PC-3 (cell line): ENCODE results near the gene RPL35. TPM values are rescaled to one million over a fixed set of nuclear protein-coding genes. Genes with fewer than 3 reads are reported as not detected.

ENCODE experiments used
- ATAC-seq: fragments of 200-7000 bp; cut with Tn5 transposase; 2 replicates; pipeline ENCODE4 v1.9.1; 2020; ENCODE audit warnings: mild to moderate bottlenecking, moderate library complexity
- Bru-seq: library from RNA; stranded (reverse); fragments of 400-500 nt; gene quantifications from one replicate; lab custom pipeline; 2021; lab: Mats Ljungman, UMichigan
- BruChase-seq, 2 experiments: library from RNA; stranded (reverse); fragments of 400-500 nt; gene quantifications; one replicate each; lab custom pipeline; 2021; lab: Mats Ljungman, UMichigan
- BruUV-seq: library from RNA; stranded (reverse); fragments of 400-500 nt; replicated peaks from 2 replicates; lab custom pipeline; 2021; lab: Mats Ljungman, UMichigan
- CTCF ChIA-PET: fragments of 300-600 bp; sonication (Branson Sonifier 250); formaldehyde crosslinking; loops from one replicate; lab custom pipeline; 2022; ENCODE audit warnings: antibody characterized with exemption; lab: Charles Lee
- POLR2A ChIA-PET: fragments of 300-600 bp; sonication (Branson Sonifier 250); formaldehyde crosslinking; loops from one replicate; lab custom pipeline; 2022; ENCODE audit warnings: antibody characterized with exemption; ENCODE audit not compliant: unreplicated experiment; lab: Charles Lee
- DNase-seq: peaks from one replicate; pipeline ENCODE4 v3.0.0-alpha.2; 2015
- H2AFZ ChIP-seq: fragments of 300-600 bp; sonication (generic); 2 replicates; pipeline ENCODE4 v1.6.0; 2016; ENCODE audit warnings: antibody characterized with exemption, low read length
- H3F3A ChIP-seq: fragments of 300-600 bp; sonication (generic); one replicate; pipeline ENCODE4 v1.6.0; 2017; ENCODE audit warnings: antibody characterized with exemption, low read length, control low read depth, mild to moderate bottlenecking; ENCODE audit not compliant: unreplicated experiment
- H3K27ac ChIP-seq: fragments of 300-600 bp; sonication (generic); 2 replicates; pipeline ENCODE4 v1.5.1; 2016; ENCODE audit warnings: mild to moderate bottlenecking, low read length
- H3K27me3 ChIP-seq: fragments of 300-600 bp; sonication (generic); 2 replicates; pipeline ENCODE4 v1.6.1; 2016; ENCODE audit warnings: low read length, mixed read lengths
- H3K36me3 ChIP-seq: fragments of 300-600 bp; sonication (generic); 2 replicates; pipeline ENCODE4 v1.6.1; 2016; ENCODE audit warnings: low read depth, mixed run types, low read length, mixed read lengths
- H3K4me1 ChIP-seq: fragments of 300-600 bp; sonication (generic); 2 replicates; pipeline ENCODE4 v1.5.1; 2016; ENCODE audit warnings: low read length; ENCODE audit not compliant: insufficient read depth
- H3K4me2 ChIP-seq: fragments of 300-600 bp; sonication (generic); 2 replicates; pipeline ENCODE4 v1.6.0; 2016; ENCODE audit warnings: low read length
- H3K4me3 ChIP-seq: fragments of 300-600 bp; sonication (generic); 2 replicates; pipeline ENCODE4 v1.5.1; 2016; ENCODE audit warnings: mild to moderate bottlenecking, low read length, mixed read lengths
- H3K79me2 ChIP-seq: fragments of 300-600 bp; sonication (generic); 2 replicates; pipeline ENCODE4 v1.6.1; 2017; ENCODE audit warnings: low read length, mixed read lengths
- H3K9ac ChIP-seq: fragments of 300-600 bp; sonication (generic); 2 replicates; pipeline ENCODE4 v1.6.0; 2016; ENCODE audit warnings: mild to moderate bottlenecking, low read length
- H3K9me2 ChIP-seq: fragments of 300-600 bp; sonication (generic); replicated peaks from 2 replicates; pipeline ENCODE4 v1.6.1; 2016; ENCODE audit warnings: mixed run types, low read length, mixed read lengths
- H3K9me3 ChIP-seq: fragments of 300-600 bp; sonication (generic); 2 replicates; pipeline ENCODE4 v1.6.1; 2016; ENCODE audit warnings: low read length, mixed read lengths
- H4K20me1 ChIP-seq: fragments of 300-600 bp; sonication (generic); 2 replicates; pipeline ENCODE4 v1.6.1; 2016; ENCODE audit warnings: low read length, mixed read lengths
- CTCF ChIP-seq: fragments of 300-600 bp; sonication (generic); conservative IDR thresholded peaks from 2 replicates; pipeline ENCODE4 v1.5.1; 2017; ENCODE audit warnings: antibody characterized with exemption, low read depth, mild to moderate bottlenecking, low read length
- EZH2 ChIP-seq: fragments of 300-600 bp; sonication (generic); IDR thresholded peaks from one replicate; pipeline ENCODE4 v1.6.1; 2017; ENCODE audit warnings: antibody characterized with exemption, mild to moderate bottlenecking, low read length; ENCODE audit not compliant: unreplicated experiment
- EZH2phosphoT487 ChIP-seq: fragments of 300-600 bp; sonication (generic); IDR thresholded peaks from 2 replicates; pipeline ENCODE4 v1.6.1; 2018; ENCODE audit warnings: mild to moderate bottlenecking, antibody characterized with exemption, low read length, borderline replicate concordance
- intact Hi-C: fragments of 100-400 bp; cut with micrococcal nuclease; formaldehyde crosslinking; loops from 2 replicates; pipeline ENCODE4 v1.9.0; 2023
- long read RNA-seq: library from polyadenylated mRNA; unstranded; transcript quantifications from one replicate; pipeline ENCODE4 v2.0.0, GENCODE V29; 2021; ENCODE audit not compliant: unreplicated experiment
- total RNA-seq: library from RNA; depleted of rRNA; stranded (reverse); fragments of >200 nt; gene quantifications from 2 replicates; pipeline ENCODE4 v1.2.3, GENCODE V29; 2014; rRNA removed

The RPL35 gene
- total RNA-seq (1,981 and 2,242 TPM in 2 replicates), Bru-seq, nascent RNA (percentile 99 among the genes with signal in this experiment), BruChase-seq, experiment 1, labeled RNA remaining after a 6-hour chase (percentile 99 among the genes with signal in this experiment), BruChase-seq, experiment 2, labeled RNA remaining after a 2-hour chase (percentile 99 among the genes with signal in this experiment)
- long read RNA-seq, transcript RPL35-201 (4 exons, 455 nt): major isoform, 469 of 603 reads
- long read RNA-seq, transcript RPL35-203 (3 exons, 785 nt): minor isoform, 48 of 603 reads
- long read RNA-seq, partial matches to known transcripts: 83 of 603 reads
- long read RNA-seq, other reads (novel, unspliced or antisense): 3 of 603 reads

GRCh38 chr9:124861342-124862229, at the start of gene RPL35, which contains the start of gene ARPC5L:
TSS of gene RPL35 (minus strand) at chr9:124861957. CDS start at chr9:124861912, 45 bp downstream.
TSS of gene ARPC5L (plus strand) at chr9:124862130. CDS start at chr9:124869291, 7,161 bp downstream.
- peak within 1 kb of the TSS; percentile 58 for H3K27ac ChIP-seq
- peak within 1 kb of the TSS; percentile 79 for H2AFZ ChIP-seq
- DNase-seq: peak; percentile 88
- TF ChIP-seq CTCF (no peak; the same call in 1 of the 2 replicates), EZH2 (no peak), EZH2phosphoT487 (no peak)
- CTCF ChIA-PET: no interaction called here
- BruUV-seq: no TSS peak
- H3K79me2 ChIP-seq: peaks cover 40% of the 10 kb centered on the region
- H3K4me2 ChIP-seq: peak within 1 kb of the TSS; percentile 90
- no peaks in the 10 kb centered on the region for H3K9me3 ChIP-seq
- H3K4me1 ChIP-seq: peaks cover 26% of the 10 kb centered on the region
- peaks cover 42% of the 10 kb centered on the region for H3K36me3 ChIP-seq
- H3K9me2 ChIP-seq: no peaks in the 10 kb centered on the region
- peaks cover 8% of the 10 kb centered on the region for H3F3A ChIP-seq
- peak within 1 kb of the TSS; percentile 98 for H3K4me3 ChIP-seq
- no peaks in the 10 kb centered on the region for H3K27me3 ChIP-seq
- ATAC-seq: peak; percentile 90
- POLR2A ChIA-PET: interaction anchor here (0.7 kb wide), 1 partner anchor 382 kb away, joined by 3 read pairs; no protein-coding TSS in a partner anchor
- H4K20me1 ChIP-seq: peaks cover 40% of the 10 kb centered on the region
- peak within 1 kb of the TSS; percentile 99 for H3K9ac ChIP-seq
- intact Hi-C loops: no loop called here

GRCh38 chr9:124908098-124908497, 46.3 kb upstream of the RPL35 start:
- no peak for ATAC-seq
- POLR2A ChIA-PET: no interaction called here
- intact Hi-C loops: no loop called here

More at GRCh38 chr9:124908098-124908497, 46.3 kb upstream of the RPL35 start:
- Histone ChIP-seq H3K36me3 (no peaks in the 10 kb centered on the region), H3K9ac (no peak overlapping the region), H3K27ac (no peak overlapping the region), H3K27me3 (no peaks in the 10 kb centered on the region), H3K4me3 (no peak overlapping the region), H2AFZ (no peak overlapping the region), H3K4me2 (no peak overlapping the region), H4K20me1 (no peaks in the 10 kb centered on the region), H3F3A (no peaks in the 10 kb centered on the region), H3K9me3 (no peaks in the 10 kb centered on the region), H3K9me2 (no peaks in the 10 kb centered on the region), H3K4me1 (no peaks in the 10 kb centered on the region), H3K79me2 (no peaks in the 10 kb centered on the region)
- no peak for TF ChIP-seq EZH2
- no peak for TF ChIP-seq CTCF
- TF ChIP-seq EZH2phosphoT487: no peak
- no TSS peak for BruUV-seq
- no peak for DNase-seq
- CTCF ChIA-PET: no interaction called here
